Measurements from ENCODE around the gene KPNA6.
A peak's percentile ranks its signal among the peaks of the same experiment; 100 is the strongest.

KPNA6 gene

GRCh38 chr1:32186077-32186476 lies 78.2 kb downstream of the KPNA6 start:
- no peak for DNase-seq (ENCODE audit: extremely low read depth in 1 of 2, low read depth in 1 of 2)

- no peak for DNase-seq (ENCODE audit: extremely low read depth in 1 of 2, low read depth in 1 of 2)
Measured at GRCh38 chr1:32186491-32186890, 78.6 kb downstream of the KPNA6 start.

GRCh38 chr1:32187850-32188249 lies 80.0 kb downstream of the KPNA6 start:
- DNase-seq (ENCODE audit: extremely low read depth in 1 of 2, low read depth in 1 of 2), result no peak

- DNase-seq (ENCODE audit: extremely low read depth in 1 of 2, low read depth in 1 of 2), result no peak
Measured at GRCh38 chr1:32192220-32192948, 84.5 kb downstream of the KPNA6 start.

- no peak for DNase-seq (ENCODE audit: extremely low read depth in 1 of 2, low read depth in 1 of 2)
Measured at GRCh38 chr1:32194984-32195383, 87.1 kb downstream of the KPNA6 start.

GRCh38 chr1:32195531-32195930 lies 87.7 kb downstream of the KPNA6 start:
- no peak for DNase-seq (ENCODE audit: extremely low read depth in 1 of 2, low read depth in 1 of 2)

GRCh38 chr1:32195972-32196823 lies 88.3 kb downstream of the KPNA6 start:
- no peak for DNase-seq (ENCODE audit: extremely low read depth in 1 of 2, low read depth in 1 of 2)

- DNase-seq (ENCODE audit: extremely low read depth in 1 of 2, low read depth in 1 of 2), result no peak
Measured at GRCh38 chr1:32197074-32197473, 89.2 kb downstream of the KPNA6 start.

GRCh38 chr1:32197837-32198236 lies 90.0 kb downstream of the KPNA6 start:
- DNase-seq (ENCODE audit: extremely low read depth in 1 of 2, low read depth in 1 of 2), result no peak

- DNase-seq (ENCODE audit: extremely low read depth in 1 of 2, low read depth in 1 of 2), result no peak
Measured at GRCh38 chr1:32198237-32199042, 90.6 kb downstream of the KPNA6 start.

GRCh38 chr1:32199043-32199716 lies 91.3 kb downstream of the KPNA6 start:
- no peak for DNase-seq (ENCODE audit: extremely low read depth in 1 of 2, low read depth in 1 of 2)

GRCh38 chr1:32199717-32200072 lies 91.8 kb downstream of the KPNA6 start:
- no peak for DNase-seq (ENCODE audit: extremely low read depth in 1 of 2, low read depth in 1 of 2)

- DNase-seq (ENCODE audit: extremely low read depth in 1 of 2, low read depth in 1 of 2), result peak in 1 of 2 donors; percentile 25
Measured at GRCh38 chr1:32200226-32201010, 92.6 kb downstream of the KPNA6 start, which contains the start of gene CCDC28B. Gene CCDC28B (plus strand): TSS chr1:32200595. CDS start chr1:32201936, 1,341 bp downstream.

- DNase-seq (ENCODE audit: extremely low read depth in 1 of 2, low read depth in 1 of 2), result peak in 1 of 2 donors; percentile 67
Measured at GRCh38 chr1:32201011-32201855, 93.4 kb downstream of the KPNA6 start.

GRCh38 chr1:32204943-32205361 lies 97.1 kb downstream of the KPNA6 start:
- DNase-seq (ENCODE audit: extremely low read depth in 1 of 2, low read depth in 1 of 2), result no peak

- DNase-seq (ENCODE audit: extremely low read depth in 1 of 2, low read depth in 1 of 2), result peak; percentile 59 to 73
Measured at GRCh38 chr1:32205401-32206370, 97.8 kb downstream of the KPNA6 start, which contains the start of gene IQCC. Gene IQCC (plus strand): TSS chr1:32205671. CDS start chr1:32205682, 11 bp downstream.

- no peak for DNase-seq (ENCODE audit: extremely low read depth in 1 of 2, low read depth in 1 of 2)
Measured at GRCh38 chr1:32208469-32208868, 100.6 kb downstream of the KPNA6 start.

GRCh38 chr1:32208891-32209328 lies 101.1 kb downstream of the KPNA6 start, which contains the start of gene DCDC2B:
Gene DCDC2B (plus strand): TSS chr1:32209089. CDS start chr1:32209094, 5 bp downstream.
- no peak for DNase-seq (ENCODE audit: extremely low read depth in 1 of 2, low read depth in 1 of 2)

Measured in activated CD8-positive, alpha-beta memory T cell treated with anti-CD3 and anti-CD28 coated beads for 1 hour (primary cell).